ENCODE measurements around the gene GBE1. TPM values are rescaled to one million over a fixed set of nuclear protein-coding genes. Genes with fewer than 3 reads are reported as not detected.

Gene GBE1
- 13.9 and 19.9 TPM in 2 replicates for total RNA-seq

DNA sequence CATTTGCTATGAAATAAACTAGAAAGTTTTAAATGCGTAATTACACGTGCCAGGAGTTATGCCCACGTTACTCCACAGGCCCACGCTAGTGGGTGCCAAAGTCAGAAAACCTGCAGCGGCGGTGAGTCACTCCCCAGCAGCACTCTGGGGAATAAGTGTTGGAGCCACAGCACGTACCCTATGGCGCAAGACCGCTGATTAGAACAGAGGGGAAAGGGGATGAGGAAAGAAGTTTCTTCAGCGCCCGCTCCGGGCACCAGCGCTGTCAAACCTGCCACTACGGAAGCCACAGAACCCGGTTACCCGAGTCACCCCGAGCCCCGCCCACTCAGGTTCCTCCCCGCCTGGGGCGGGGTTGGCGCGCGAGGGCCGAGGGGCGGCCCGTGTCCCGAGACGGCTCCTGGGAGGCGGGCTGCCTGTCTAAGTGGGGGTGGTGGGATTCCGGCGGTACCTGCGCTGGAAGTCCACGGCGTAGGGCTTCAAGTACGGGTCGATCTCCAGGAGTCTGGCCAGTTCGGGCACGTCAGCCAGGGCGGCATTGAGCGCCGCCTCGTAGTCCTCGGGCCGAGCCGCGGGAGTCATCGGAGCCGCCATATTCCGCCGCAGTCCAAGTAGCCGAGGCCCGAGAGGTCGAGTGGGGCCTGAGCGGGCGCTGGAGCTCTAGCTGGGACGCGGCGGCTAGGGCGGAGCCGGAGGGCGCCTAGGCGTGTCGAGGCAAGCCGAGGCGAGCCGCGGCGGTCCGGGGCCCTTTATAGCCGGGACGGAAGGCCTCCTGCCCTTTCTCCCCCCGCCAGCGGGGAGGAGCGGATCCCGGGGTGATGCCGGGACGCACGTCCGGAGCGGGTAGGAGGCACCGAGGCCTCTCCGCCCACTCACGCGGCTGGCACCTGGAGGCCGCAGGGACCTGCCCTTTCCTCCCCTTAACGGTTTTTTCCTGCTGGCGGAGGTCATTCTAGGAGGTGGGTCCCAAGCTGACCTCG, at the start of gene GBE1:
GBE1 (minus strand) TSS at position 722 of the 980 bp plus-strand sequence; CDS start at position 594, 128 bp downstream.

